ENCODE results near the gene SH3YL1.

GRCh38 chr2:287471-287885, 23.6 kb upstream of the SH3YL1 start:
- no peak for TF ChIP-seq CTCF (conservative IDR thresholded peaks at IDR 0.05; ENCODE audit: low read depth in 2 of 2)
- no peak for TF ChIP-seq POLR2AphosphoS5 (IDR thresholded peaks at IDR 0.05; ENCODE audit: low read depth)
- TF ChIP-seq EZH2phosphoT487 (IDR thresholded peaks at IDR 0.05; ENCODE audit: unreplicated experiment): no peak
- no peak for TF ChIP-seq REST (IDR thresholded peaks at IDR 0.05; ENCODE audit: unreplicated experiment)
- no peak for TF ChIP-seq STAT1 (IDR thresholded peaks at IDR 0.05; ENCODE audit: unreplicated experiment)
